HG02852 (cell line): ENCODE data around the gene ZFYVE28.

Experiments used
- ATAC-seq: cut with Tn5 transposase; IDR thresholded peaks from one replicate; pipeline ENCODE4 v1.9.1; 2021; ENCODE audit warnings: mild to moderate bottlenecking, moderate library complexity; ENCODE audit not compliant: unreplicated experiment

Gene ZFYVE28

DNA sequence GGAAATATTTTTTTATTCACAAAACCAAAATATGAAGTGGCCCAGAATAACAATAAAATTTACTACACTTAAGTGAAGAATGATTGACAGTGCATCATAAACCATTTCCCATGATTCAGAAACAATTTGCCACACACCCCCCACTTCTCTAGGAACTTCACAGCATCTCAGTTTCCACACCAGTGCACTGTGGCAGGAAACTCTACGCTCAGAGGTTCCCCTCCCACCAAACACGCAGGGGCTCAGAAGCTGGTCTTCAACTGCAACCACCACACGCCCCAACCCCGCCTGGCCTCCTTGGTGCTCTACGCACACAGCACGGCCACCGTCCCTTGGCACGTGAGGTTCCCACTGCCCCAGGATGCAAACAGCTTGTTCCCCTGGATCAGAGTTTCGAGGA, 63.7 kb downstream of the ZFYVE28 start:
- no peak for ATAC-seq

DNA sequence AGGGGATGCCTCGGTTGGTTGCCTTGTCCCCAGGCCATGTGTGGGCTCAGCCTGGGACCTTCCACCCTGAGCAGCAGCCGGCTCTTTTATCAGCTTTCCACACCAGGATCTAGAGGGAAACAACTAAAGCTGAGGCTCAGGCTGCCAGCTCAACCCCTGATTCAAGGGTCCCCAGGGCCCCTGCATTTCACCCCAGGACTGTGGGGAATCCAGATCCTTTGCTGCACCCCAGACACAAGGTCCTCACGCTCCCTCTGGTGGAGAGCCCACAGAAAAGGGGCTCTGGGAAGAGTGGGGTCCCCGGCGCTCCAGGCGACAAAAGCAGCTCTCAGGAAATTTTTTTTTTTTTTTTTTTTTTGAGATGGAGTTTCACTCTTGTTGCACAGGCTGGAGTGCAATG, 64.3 kb downstream of the ZFYVE28 start:
- ATAC-seq: no peak

GRCh38 chr4:2353222-2354107, 65.0 kb downstream of the ZFYVE28 start:
- ATAC-seq: no peak

- ATAC-seq: no peak
Observed at GRCh38 chr4:2352729-2353221, 65.7 kb downstream of the ZFYVE28 start.

- ATAC-seq: no peak
Observed at GRCh38 chr4:2352171-2352570, 66.3 kb downstream of the ZFYVE28 start.

DNA sequence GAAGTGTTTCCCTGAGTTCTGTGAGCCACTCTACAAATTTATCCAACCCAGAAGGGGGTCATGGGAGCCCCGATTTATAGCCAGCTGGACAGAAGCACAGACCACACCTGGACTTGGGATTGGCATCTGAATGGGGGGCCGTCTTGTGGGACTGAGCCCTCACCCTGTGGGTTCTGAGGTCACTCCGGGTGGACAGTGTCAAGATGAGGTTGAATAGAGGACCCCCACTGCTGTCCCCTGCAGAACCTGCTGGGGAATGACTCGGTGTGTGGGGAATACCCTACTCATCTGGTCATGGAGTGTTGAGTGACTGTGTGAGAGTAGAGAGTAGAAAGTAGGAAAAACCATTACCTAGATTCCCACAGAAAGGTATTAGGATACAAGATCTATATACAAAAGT, 67.5 kb downstream of the ZFYVE28 start:
- ATAC-seq: no peak

GRCh38 chr4:2348786-2349185, 69.7 kb downstream of the ZFYVE28 start:
- no peak for ATAC-seq

DNA sequence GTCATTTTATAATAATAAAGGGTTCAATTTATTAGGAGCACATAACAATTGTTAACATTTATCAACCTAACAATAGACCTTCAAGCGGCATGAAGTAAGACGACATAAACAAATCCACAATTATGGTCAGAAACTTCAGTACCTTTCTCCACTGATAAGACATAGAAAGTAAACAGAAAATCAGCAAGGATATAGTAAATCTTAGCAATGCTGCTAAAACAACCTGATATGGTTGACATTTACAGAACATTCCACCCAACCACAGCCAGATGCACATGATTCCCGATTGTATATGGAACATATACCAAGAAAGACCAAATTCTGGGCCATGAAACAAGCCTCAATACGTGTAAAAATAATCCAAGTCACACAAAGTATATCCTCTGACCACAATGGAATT, 71.3 kb downstream of the ZFYVE28 start:
- no peak for ATAC-seq

DNA sequence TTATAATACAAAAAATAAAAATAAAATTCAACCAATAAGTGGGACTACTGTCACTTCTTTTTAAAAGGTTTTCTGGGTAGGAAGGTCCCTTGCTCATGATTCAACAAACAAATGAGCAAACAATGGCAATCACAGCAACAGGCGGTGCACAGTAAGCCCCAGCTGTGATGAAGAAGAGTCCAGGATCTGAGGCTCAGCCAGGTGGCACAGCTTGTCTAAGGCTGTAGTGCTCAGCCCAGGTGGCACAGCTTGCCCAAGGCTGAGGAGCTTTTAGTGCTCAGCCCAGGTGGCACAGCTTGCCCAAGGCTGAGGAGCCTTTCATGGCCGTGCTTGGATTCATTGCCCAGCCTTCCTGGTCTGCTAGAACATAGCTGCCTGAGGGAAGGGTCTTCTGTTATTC, 75.0 kb downstream of the ZFYVE28 start:
- no peak for ATAC-seq

- no peak for ATAC-seq
Observed at GRCh38 chr4:2341911-2342652, 76.4 kb downstream of the ZFYVE28 start.

- ATAC-seq: no peak
Observed at GRCh38 chr4:2341261-2341841, 77.1 kb downstream of the ZFYVE28 start.

DNA sequence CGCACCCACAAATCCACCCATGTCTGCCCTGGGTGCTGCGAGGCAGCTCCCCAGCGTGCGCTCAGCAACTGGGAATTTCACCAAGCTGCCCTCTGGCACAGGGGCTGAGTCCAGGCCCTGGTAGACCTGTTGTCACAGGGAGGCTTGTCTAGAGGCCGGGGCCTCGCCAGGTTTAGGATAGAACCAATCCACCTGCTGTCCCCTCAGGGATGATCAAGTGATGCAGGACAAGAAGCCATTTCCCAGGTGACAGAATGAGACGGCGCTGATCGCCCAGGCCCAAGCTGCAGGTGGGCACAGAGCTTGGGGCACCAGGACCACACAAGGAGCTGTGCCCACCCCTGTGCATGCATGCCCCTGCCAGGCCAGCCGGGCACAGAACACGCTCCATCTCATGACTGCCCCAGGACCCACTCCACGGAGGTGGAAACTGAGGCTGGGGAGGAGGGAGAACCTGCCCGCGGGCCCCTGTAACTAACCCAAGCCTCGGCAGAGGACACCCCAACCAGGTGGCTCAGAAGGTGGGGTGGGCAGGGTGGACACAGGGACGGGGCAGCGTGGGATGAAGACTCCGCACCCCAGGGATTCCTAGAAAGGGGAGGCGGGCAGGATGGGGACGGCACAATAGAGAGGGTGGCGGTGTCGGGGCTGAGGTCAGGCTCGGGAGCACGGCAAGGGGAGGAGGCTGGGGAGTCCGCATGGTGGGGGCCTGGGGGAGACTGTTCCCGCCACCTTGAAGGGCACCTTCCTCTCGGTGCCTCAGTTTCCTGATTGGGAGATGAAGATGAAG, 78.0 kb downstream of the ZFYVE28 start:
- ATAC-seq: no peak

- ATAC-seq: no peak
Observed at GRCh38 chr4:2339458-2340271, 78.8 kb downstream of the ZFYVE28 start.

DNA sequence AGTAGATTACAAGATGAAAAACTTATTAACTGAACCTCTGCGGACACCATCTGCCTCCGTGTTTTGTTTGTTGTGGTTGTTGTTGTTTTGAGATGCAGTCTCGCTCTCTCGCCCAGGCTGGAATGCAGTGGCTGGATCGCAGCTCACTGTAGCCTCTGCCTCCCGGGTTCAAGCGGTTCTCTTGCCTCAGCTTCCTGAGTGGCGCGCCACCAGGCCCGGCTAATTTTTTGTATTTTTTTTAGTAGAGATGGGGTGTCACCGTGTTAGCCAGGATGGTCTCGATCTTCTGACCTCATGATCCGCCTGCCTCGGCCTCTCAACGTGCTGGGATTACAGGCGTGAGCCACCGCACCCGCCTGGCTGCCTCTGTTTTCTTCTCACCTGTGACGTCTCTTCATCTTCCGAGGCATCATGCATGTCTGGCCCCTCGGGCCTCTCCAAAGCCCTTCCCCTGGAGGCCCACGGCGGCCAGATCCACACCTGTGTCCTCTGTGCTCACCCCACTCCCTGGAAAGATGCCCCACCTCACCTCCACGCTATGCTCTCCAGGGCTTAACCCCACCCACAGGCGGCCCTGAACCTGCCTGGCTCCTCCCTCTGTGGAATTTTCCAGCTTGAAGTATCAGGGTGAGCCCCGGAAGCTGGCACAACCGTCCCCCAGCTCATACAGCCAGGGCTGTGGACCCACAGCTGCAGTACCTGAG, 79.5 kb downstream of the ZFYVE28 start:
- ATAC-seq: no peak

GRCh38 chr4:2337896-2338295, 80.5 kb downstream of the ZFYVE28 start:
- no peak for ATAC-seq

- no peak for ATAC-seq
Observed at GRCh38 chr4:2337131-2337723, 81.2 kb downstream of the ZFYVE28 start.

- no peak for ATAC-seq
Observed at GRCh38 chr4:2336659-2337058, 81.8 kb downstream of the ZFYVE28 start.

DNA sequence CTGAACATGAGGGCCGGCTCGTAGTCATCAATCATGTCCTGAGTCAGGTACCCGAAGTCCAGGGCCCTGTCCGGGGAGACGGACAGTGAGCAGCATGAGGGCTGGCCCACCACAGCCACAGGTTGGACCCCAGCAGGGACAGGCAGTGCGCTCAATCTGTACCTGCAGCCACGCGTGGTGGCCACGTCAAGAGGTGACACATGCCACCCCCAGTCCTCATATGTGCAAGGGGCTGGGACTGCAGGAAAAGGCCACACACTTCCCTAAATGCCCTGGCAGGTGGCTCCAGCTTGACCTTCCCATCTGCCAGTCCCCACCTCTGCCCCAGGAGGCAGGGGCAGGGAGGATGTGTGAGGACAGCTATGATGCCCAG, 82.7 kb downstream of the ZFYVE28 start:
- no peak for ATAC-seq
